22Rv1 (cell line): ENCODE data around the gene ZNF618.

ENCODE experiments used
- CTCF ChIP-seq: fragments of 450-650 bp; IDR thresholded peaks from 2 replicates; pipeline ENCODE4 v1.5.1; 2017; ENCODE audit warnings: mild to moderate bottlenecking
- ZFX ChIP-seq: fragments of 450-650 bp; IDR thresholded peaks from 2 replicates; pipeline ENCODE4 v1.6.1; 2017; ENCODE audit warnings: antibody characterized with exemption, borderline replicate concordance

DNA sequence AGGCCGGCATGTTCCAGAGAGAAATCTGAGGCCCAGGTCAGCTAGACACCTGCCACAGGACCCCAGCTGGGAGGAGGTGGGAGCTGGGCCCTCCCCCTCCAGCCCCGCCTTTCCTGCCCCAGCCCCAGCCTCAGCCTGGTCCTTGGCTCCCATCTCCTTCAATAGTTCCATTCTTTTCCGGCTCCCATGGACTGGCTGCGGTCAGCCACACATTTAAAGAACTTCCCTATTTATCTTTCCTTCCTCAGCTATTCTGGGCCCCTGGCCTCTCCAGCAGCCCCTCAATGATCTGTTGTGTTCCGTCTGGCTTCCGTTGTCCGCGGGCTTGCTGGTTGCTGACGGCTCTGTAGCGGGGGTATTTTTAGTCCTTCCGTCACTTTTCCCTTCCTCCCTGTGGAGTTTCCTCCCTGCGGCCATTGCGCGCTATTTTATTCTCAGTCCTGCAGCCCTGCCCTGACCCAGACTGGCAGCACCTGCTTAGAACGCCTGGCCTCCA lies 128.2 kb downstream of the ZNF618 start:
- TF ChIP-seq CTCF (no peak), ZFX (no peak)
